HCT116 (cell line): ENCODE results near the gene AKAP13. TPM values are rescaled to one million over a fixed set of nuclear protein-coding genes. Genes with fewer than 3 reads are reported as not detected.

ENCODE experiments used
- ATAC-seq: fragments of 200-7000 bp; cut with Tn5 transposase; 2 replicates; pipeline ENCODE4 v1.9.1; 2020; ENCODE audit warnings: mild to moderate bottlenecking, moderate library complexity
- BruUV-seq: library from RNA; stranded (reverse); fragments of 400-500 nt; replicated peaks from 2 replicates; lab custom pipeline; 2021; lab: Mats Ljungman, UMichigan
- CTCF ChIA-PET: fragments of 300-600 bp; sonication (Branson Sonifier 250); formaldehyde crosslinking; loops from one replicate; lab custom pipeline; 2021; ENCODE audit warnings: antibody characterized with exemption; lab: Charles Lee
- POLR2A ChIA-PET: fragments of 300-600, 350-600 bp; sonication (Branson Sonifier 250); formaldehyde crosslinking; loops from one replicate; lab custom pipeline; 2021; ENCODE audit warnings: antibody characterized with exemption; lab: Charles Lee
- RAD21 ChIA-PET, 2 experiments: fragments of 300-600 bp; sonication (Branson Sonifier 250); formaldehyde crosslinking; loops; one replicate each; lab custom pipeline; 2023; ENCODE audit warnings: low total read pairs in 2 of 2; ENCODE audit not compliant: uncharacterized antibody in 2 of 2, unreplicated experiment in 2 of 2, low non-redundant PET in 1 of 2; lab: Charles Lee
- DNase-seq: peaks from one replicate; pipeline ENCODE4 v3.0.0-alpha.2; 2010; ENCODE audit warnings: low read depth, low spot score
- H2AFZ ChIP-seq: fragments of 200-600 bp; shearing (Covaris generic), sonication (generic); 2 replicates; pipeline ENCODE4 v1.6.1; 2017; ENCODE audit warnings: low read depth, mixed run types, mixed read lengths, antibody characterized with exemption, low read length; ENCODE audit not compliant: poor library complexity, severe bottlenecking
- H3K27ac ChIP-seq: 2 replicates; pipeline ENCODE4 v1.5.1; 2012; ENCODE audit warnings: low read depth, low read length
- H3K27me3 ChIP-seq: fragments of 200-600 bp; sonication (generic); 2 replicates; pipeline ENCODE4 v1.6.1; 2016; ENCODE audit warnings: mixed run types, low read length, mixed read lengths; ENCODE audit not compliant: insufficient read depth
- H3K36me3 ChIP-seq, 2 experiments: fragments of 200-500 bp in 1 of 2; fragments of 200-600 bp in 1 of 2; sonication (Bioruptor generic) in 1 of 2; sonication (generic) in 1 of 2; 2 replicates each; pipeline versions ENCODE4 v1.5.1 to v1.6.1; 2014 to 2016; ENCODE audit warnings: low read length in 2 of 2, inconsistent platforms in 1 of 2, mixed read lengths in 1 of 2, mixed run types in 1 of 2; ENCODE audit not compliant: insufficient read depth in 2 of 2, control insufficient read depth in 1 of 2
- H3K4me1 ChIP-seq, 2 experiments: fragments of 200-600 bp in 1 of 2; sonication (generic) in 1 of 2; 2 replicates each; pipeline versions ENCODE4 v1.5.1 to v1.6.1; 2012 to 2017; ENCODE audit warnings: low read length in 2 of 2, inconsistent platforms in 1 of 2, mild to moderate bottlenecking in 1 of 2, mixed read lengths in 1 of 2, mixed run types in 1 of 2, moderate library complexity in 1 of 2; ENCODE audit not compliant: insufficient read depth in 2 of 2, control insufficient read depth in 1 of 2
- H3K4me2 ChIP-seq: fragments of 200-600 bp; sonication (generic); 2 replicates; pipeline ENCODE4 v1.6.1; 2017; ENCODE audit warnings: mixed run types, low read length, mixed read lengths
- H3K4me3 ChIP-seq, 2 experiments: fragments of 200-600 bp in 1 of 2; sonication (generic) in 1 of 2; replicated peaks in 1 of 2; 2 replicates each; pipeline ENCODE4 v1.5.1; 2011 to 2016; ENCODE audit warnings: low read length in 2 of 2, control low read depth in 1 of 2, low read depth in 1 of 2, mild to moderate bottlenecking in 1 of 2, mixed read lengths in 1 of 2, mixed run types in 1 of 2
- H3K79me2 ChIP-seq: fragments of 200-600 bp; sonication (generic); 2 replicates; pipeline ENCODE4 v1.6.1; 2017; ENCODE audit warnings: mild to moderate bottlenecking, mixed run types, low read length, moderate library complexity, mixed read lengths; ENCODE audit not compliant: insufficient read depth
- H3K9ac ChIP-seq: fragments of 200-600 bp; sonication (generic); 2 replicates; pipeline ENCODE4 v1.6.1; 2016; ENCODE audit warnings: low read length, mixed read lengths
- H3K9me2 ChIP-seq: fragments of 200-600 bp; sonication (generic), shearing (Covaris generic); 2 replicates; pipeline ENCODE4 v1.6.1; 2017; ENCODE audit warnings: mixed run types, mild to moderate bottlenecking, moderate library complexity; ENCODE audit not compliant: insufficient read depth
- H3K9me3 ChIP-seq, 2 experiments: fragments of 200-500 bp in 1 of 2; fragments of 200-600 bp in 1 of 2; sonication (Bioruptor generic) in 1 of 2; sonication (generic) in 1 of 2; 2 replicates each; pipeline ENCODE4 v1.6.1; 2014 to 2017; ENCODE audit warnings: low read length in 2 of 2, mixed read lengths in 2 of 2, inconsistent platforms in 1 of 2, low read depth in 1 of 2, mild to moderate bottlenecking in 1 of 2, mixed run types in 1 of 2, moderate library complexity in 1 of 2; ENCODE audit not compliant: control insufficient read depth in 1 of 2, insufficient read depth in 1 of 2
- H4K20me1 ChIP-seq: fragments of 200-600 bp; sonication (generic), shearing (Covaris generic); 2 replicates; pipeline ENCODE4 v1.6.1; 2017; ENCODE audit warnings: mixed run types, mild to moderate bottlenecking, moderate library complexity; ENCODE audit not compliant: insufficient read depth
- CBX3 ChIP-seq: IDR thresholded peaks from 2 replicates; pipeline ENCODE4 v1.6.1; 2012; ENCODE audit warnings: low read depth
- CEBPB ChIP-seq: IDR thresholded peaks from 2 replicates; pipeline ENCODE4 v1.6.1; 2012; ENCODE audit warnings: low read depth
- ELF1 ChIP-seq: IDR thresholded peaks from 2 replicates; pipeline ENCODE4 v1.6.1; 2012; ENCODE audit warnings: low read depth, borderline replicate concordance
- EZH2 ChIP-seq: fragments of 200-600 bp; sonication (generic); IDR thresholded peaks from 2 replicates; pipeline ENCODE4 v1.6.1; 2017; ENCODE audit warnings: antibody characterized with exemption, mixed run types
- FOSL1 ChIP-seq: IDR thresholded peaks from 2 replicates; pipeline ENCODE4 v1.6.1; 2012; ENCODE audit warnings: low read depth
- JUND ChIP-seq: IDR thresholded peaks from 2 replicates; pipeline ENCODE4 v1.6.1; 2012
- MAX ChIP-seq: IDR thresholded peaks from 2 replicates; pipeline ENCODE4 v1.6.1; 2012
- POLR2A ChIP-seq: IDR thresholded peaks from 2 replicates; pipeline ENCODE4 v1.7.0; 2011; ENCODE audit warnings: borderline replicate concordance; ENCODE audit not compliant: insufficient read depth, insufficient read length; ENCODE audit errors: extremely low read depth
- RAD21 ChIP-seq: IDR thresholded peaks from 2 replicates; pipeline ENCODE4 v1.6.1; 2012; ENCODE audit warnings: low read depth, mild to moderate bottlenecking
- REST ChIP-seq: IDR thresholded peaks from 2 replicates; pipeline ENCODE4 v1.6.1; 2012; ENCODE audit warnings: low read depth
- SP1 ChIP-seq: IDR thresholded peaks from 2 replicates; pipeline ENCODE4 v1.6.1; 2012; ENCODE audit warnings: low read depth
- SRF ChIP-seq: IDR thresholded peaks from 2 replicates; pipeline ENCODE4 v1.6.1; 2012; ENCODE audit warnings: low read depth
- TCF7L2 ChIP-seq: IDR thresholded peaks from 2 replicates; pipeline ENCODE4 v1.7.0; 2011; ENCODE audit warnings: borderline replicate concordance, inconsistent platforms; ENCODE audit not compliant: insufficient read depth, insufficient read length; ENCODE audit errors: extremely low read depth
- ZBTB33 ChIP-seq: IDR thresholded peaks from 2 replicates; pipeline ENCODE4 v1.6.1; 2011; ENCODE audit warnings: mild to moderate bottlenecking, low read length, moderate library complexity; ENCODE audit not compliant: insufficient replicate concordance; ENCODE audit errors: extremely low read depth
- ZFX ChIP-seq: fragments of 450-650 bp; IDR thresholded peaks from 2 replicates; pipeline ENCODE4 v1.6.1; 2017
- ZNF274 ChIP-seq: fragments of 200-500 bp; sonication (Bioruptor generic); IDR thresholded peaks from 2 replicates; pipeline ENCODE4 v1.6.1; 2014; ENCODE audit warnings: mild to moderate bottlenecking, low read depth, low read length, inconsistent platforms
- intact Hi-C: fragments of 100-400 bp; cut with micrococcal nuclease; formaldehyde crosslinking; loops from 2 replicates; pipeline ENCODE4 v1.10.0; 2022
- total RNA-seq: library from RNA; stranded (reverse); gene quantifications from one replicate; pipeline ENCODE4 v1.2.1, GENCODE V29; 2021; ENCODE audit not compliant: unreplicated experiment

AKAP13 gene
- total RNA-seq, 1 experiment from 2014 or later = 43.1 TPM

GRCh38 chr15:85571780-85572179 is 191.4 kb downstream of the AKAP13 start:
- BruUV-seq = no TSS peak
- Histone ChIP-seq H3K4me2 (no peak overlapping the region), H3K4me1 (no peaks in the 10 kb centered on the region), H3K79me2 (peaks cover 6% of the 10 kb centered on the region; the same call in 1 of the 2 replicates), H3K27me3 (no peaks in the 10 kb centered on the region), H3K9ac (no peak overlapping the region), H2AFZ (no peak overlapping the region), H4K20me1 (no peaks in the 10 kb centered on the region), H3K4me3 (no peak overlapping the region), H3K9me2 (no peaks in the 10 kb centered on the region), H3K9me3 (no peaks in the 10 kb centered on the region), H3K36me3 (no peaks in the 10 kb centered on the region), H3K27ac (no peak overlapping the region)
- POLR2A ChIA-PET = no interaction called here
- no peak for ATAC-seq
- RAD21 ChIA-PET = no interaction called here
- DNase-seq = no peak
- TF ChIP-seq CBX3 (no peak), FOSL1 (no peak), JUND (no peak), POLR2A (no peak), ZFX (no peak), MAX (no peak), ELF1 (no peak), ZNF274 (no peak), CEBPB (no peak), SP1 (no peak), SRF (no peak), EZH2 (no peak), TCF7L2 (no peak), RAD21 (no peak), ZBTB33 (no peak), REST (no peak)
- intact Hi-C loops = no loop called here
- CTCF ChIA-PET = no interaction called here
